DND-41 (cell line): ENCODE results near the gene C4A.
"Not testable (repeated sequence)": the region's sequence is repeated elsewhere in the genome, so short reads cannot be mapped to it uniquely, and the experiment has no call there.

ENCODE experiments used
- ATAC-seq: fragments of 200-7000 bp; cut with Tn5 transposase; 3 replicates; pipeline ENCODE4 v1.9.1; 2021; ENCODE audit warnings: low read depth; ENCODE audit not compliant: insufficient read depth
- DNase-seq: peaks from one replicate; pipeline ENCODE4 v3.0.0-alpha.2; 2020
- H2AFZ ChIP-seq: 2 replicates; pipeline ENCODE4 v1.6.0; 2012; ENCODE audit warnings: low read depth, low read length
- H3K27ac ChIP-seq: 2 replicates; pipeline ENCODE4 v1.5.1; 2012; ENCODE audit warnings: low read length, inconsistent platforms
- H3K27me3 ChIP-seq: fragments of 200-600 bp; sonication (generic); 2 replicates; pipeline ENCODE4 v1.6.0; 2012; ENCODE audit warnings: low read length, mild to moderate bottlenecking, inconsistent platforms; ENCODE audit not compliant: insufficient read depth, poor library complexity
- H3K36me3 ChIP-seq: 2 replicates; pipeline ENCODE4 v1.5.1; 2012; ENCODE audit warnings: low read length, inconsistent platforms; ENCODE audit not compliant: insufficient read depth
- H3K4me1 ChIP-seq: 2 replicates; pipeline ENCODE4 v1.5.1; 2012; ENCODE audit warnings: mild to moderate bottlenecking, low read length; ENCODE audit not compliant: insufficient read depth
- H3K4me2 ChIP-seq: 2 replicates; pipeline ENCODE4 v1.6.0; 2012; ENCODE audit warnings: mild to moderate bottlenecking, moderate library complexity, low read length, inconsistent platforms; ENCODE audit not compliant: insufficient read depth
- H3K4me3 ChIP-seq, 2 experiments: fragments of 200-600 bp in 1 of 2; shearing (Covaris generic) in 1 of 2; 2 replicates each; pipeline ENCODE4 v1.5.1; 2012 to 2016; ENCODE audit warnings: inconsistent platforms in 2 of 2, low read length in 2 of 2, mild to moderate bottlenecking in 2 of 2, low read depth in 1 of 2, moderate library complexity in 1 of 2
- H3K79me2 ChIP-seq: 2 replicates; pipeline ENCODE4 v1.6.0; 2012; ENCODE audit warnings: low read length, inconsistent platforms; ENCODE audit not compliant: insufficient read depth
- H3K9ac ChIP-seq: 2 replicates; pipeline ENCODE4 v1.6.0; 2012; ENCODE audit warnings: low read depth, mild to moderate bottlenecking, inconsistent platforms, low read length, moderate library complexity
- H3K9me3 ChIP-seq: 2 replicates; pipeline ENCODE4 v1.5.1; 2012; ENCODE audit warnings: low read length, moderate library complexity, mild to moderate bottlenecking, inconsistent platforms; ENCODE audit not compliant: insufficient read depth, severe bottlenecking
- H4K20me1 ChIP-seq: 2 replicates; pipeline ENCODE4 v1.6.0; 2012; ENCODE audit warnings: low read length; ENCODE audit not compliant: insufficient read depth

Gene C4A

GRCh38 chr6:32005991-32006529, 24.2 kb downstream of the C4A start:
- not testable (repeated sequence) for ATAC-seq, DNase-seq, H3K79me2 ChIP-seq, H2AFZ ChIP-seq, H3K4me3 ChIP-seq, H3K9me3 ChIP-seq, H3K4me2 ChIP-seq, H3K27ac ChIP-seq, H3K36me3 ChIP-seq, H3K27me3 ChIP-seq, H3K4me1 ChIP-seq, H3K9ac ChIP-seq, H4K20me1 ChIP-seq

- H3K27ac ChIP-seq, H3K4me3 ChIP-seq, H3K79me2 ChIP-seq, ATAC-seq, H3K9ac ChIP-seq, H2AFZ ChIP-seq, H3K4me1 ChIP-seq, DNase-seq, H3K36me3 ChIP-seq, H3K9me3 ChIP-seq, H3K27me3 ChIP-seq, H3K4me2 ChIP-seq, H4K20me1 ChIP-seq: not testable (repeated sequence)
Observed at GRCh38 chr6:32007086-32007485, 25.2 kb downstream of the C4A start.

GRCh38 chr6:32008037-32008436, 26.2 kb downstream of the C4A start:
- not testable (repeated sequence) for H3K9ac ChIP-seq, H3K79me2 ChIP-seq, H3K9me3 ChIP-seq, H3K27ac ChIP-seq, H4K20me1 ChIP-seq, H3K4me3 ChIP-seq, DNase-seq, H3K4me1 ChIP-seq, H3K27me3 ChIP-seq, H2AFZ ChIP-seq, H3K4me2 ChIP-seq, H3K36me3 ChIP-seq, ATAC-seq

- not testable (repeated sequence) for H4K20me1 ChIP-seq, H3K4me2 ChIP-seq, H3K36me3 ChIP-seq, H3K4me1 ChIP-seq, H3K79me2 ChIP-seq, H3K4me3 ChIP-seq, H3K9ac ChIP-seq, H3K9me3 ChIP-seq, DNase-seq, H3K27ac ChIP-seq, ATAC-seq, H3K27me3 ChIP-seq, H2AFZ ChIP-seq
Observed at GRCh38 chr6:32008616-32009015, 26.8 kb downstream of the C4A start.

- not testable (repeated sequence) for ATAC-seq, H3K4me1 ChIP-seq, H3K4me2 ChIP-seq, H4K20me1 ChIP-seq, H3K79me2 ChIP-seq, H3K36me3 ChIP-seq, H3K27ac ChIP-seq, H3K9me3 ChIP-seq, H3K4me3 ChIP-seq, H3K27me3 ChIP-seq, H3K9ac ChIP-seq, DNase-seq, H2AFZ ChIP-seq
Observed at GRCh38 chr6:32009537-32009936, 27.7 kb downstream of the C4A start.

GRCh38 chr6:32010856-32011530, 29.1 kb downstream of the C4A start:
- H3K4me2 ChIP-seq, H3K27ac ChIP-seq, ATAC-seq, H3K27me3 ChIP-seq, DNase-seq, H3K4me1 ChIP-seq, H3K9me3 ChIP-seq, H3K9ac ChIP-seq, H3K36me3 ChIP-seq, H3K4me3 ChIP-seq, H2AFZ ChIP-seq, H3K79me2 ChIP-seq, H4K20me1 ChIP-seq: not testable (repeated sequence)

GRCh38 chr6:32012941-32013617, 31.2 kb downstream of the C4A start:
- H3K4me2 ChIP-seq, H3K27me3 ChIP-seq, H3K4me3 ChIP-seq, H3K9ac ChIP-seq, H3K4me1 ChIP-seq, ATAC-seq, H3K27ac ChIP-seq, H2AFZ ChIP-seq, H3K79me2 ChIP-seq, H4K20me1 ChIP-seq, H3K36me3 ChIP-seq, DNase-seq, H3K9me3 ChIP-seq: not testable (repeated sequence)

GRCh38 chr6:32013738-32014137, 31.9 kb downstream of the C4A start:
- not testable (repeated sequence) for ATAC-seq, H3K27ac ChIP-seq

More at GRCh38 chr6:32013738-32014137, 31.9 kb downstream of the C4A start:
- not testable (repeated sequence) for H4K20me1 ChIP-seq, DNase-seq, H2AFZ ChIP-seq, H3K4me3 ChIP-seq, H3K27me3 ChIP-seq, H3K36me3 ChIP-seq, H3K4me1 ChIP-seq, H3K9me3 ChIP-seq, H3K4me2 ChIP-seq, H3K79me2 ChIP-seq, H3K9ac ChIP-seq
